Measurements from ENCODE around the gene RARA.

DNA sequence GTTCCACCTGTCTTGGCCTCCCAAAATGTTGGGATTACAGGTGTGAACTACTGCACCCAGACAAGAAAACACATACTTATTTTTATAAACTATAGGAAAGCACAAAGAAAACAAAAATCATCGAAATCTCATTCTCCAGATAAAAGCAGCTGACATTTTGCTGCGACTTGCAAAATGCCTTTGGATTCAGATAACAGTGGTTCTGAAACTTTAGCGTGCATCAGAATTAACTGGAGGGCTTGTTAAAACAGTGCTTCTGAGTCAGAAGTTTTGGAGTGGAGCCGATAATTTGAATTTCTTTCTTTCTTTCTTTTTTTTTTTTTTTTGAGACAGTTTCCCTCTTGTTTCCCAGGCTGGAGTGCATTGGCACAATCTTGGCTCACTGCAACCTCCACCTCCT, 73.3 kb downstream of the RARA start:
- TF ChIP-seq CREB5 (CRISPR knock-in tag; IDR thresholded peaks at IDR 0.05; ENCODE audit: low read depth) = no peak
- TF ChIP-seq RARB (CRISPR knock-in tag; IDR thresholded peaks at IDR 0.05) = no peak
- TF ChIP-seq ZNF8 (CRISPR knock-in tag; IDR thresholded peaks at IDR 0.05) = no peak
- TF ChIP-seq ZC3H10 (CRISPR knock-in tag; IDR thresholded peaks at IDR 0.05) = no peak
- TF ChIP-seq, protein P1, sequence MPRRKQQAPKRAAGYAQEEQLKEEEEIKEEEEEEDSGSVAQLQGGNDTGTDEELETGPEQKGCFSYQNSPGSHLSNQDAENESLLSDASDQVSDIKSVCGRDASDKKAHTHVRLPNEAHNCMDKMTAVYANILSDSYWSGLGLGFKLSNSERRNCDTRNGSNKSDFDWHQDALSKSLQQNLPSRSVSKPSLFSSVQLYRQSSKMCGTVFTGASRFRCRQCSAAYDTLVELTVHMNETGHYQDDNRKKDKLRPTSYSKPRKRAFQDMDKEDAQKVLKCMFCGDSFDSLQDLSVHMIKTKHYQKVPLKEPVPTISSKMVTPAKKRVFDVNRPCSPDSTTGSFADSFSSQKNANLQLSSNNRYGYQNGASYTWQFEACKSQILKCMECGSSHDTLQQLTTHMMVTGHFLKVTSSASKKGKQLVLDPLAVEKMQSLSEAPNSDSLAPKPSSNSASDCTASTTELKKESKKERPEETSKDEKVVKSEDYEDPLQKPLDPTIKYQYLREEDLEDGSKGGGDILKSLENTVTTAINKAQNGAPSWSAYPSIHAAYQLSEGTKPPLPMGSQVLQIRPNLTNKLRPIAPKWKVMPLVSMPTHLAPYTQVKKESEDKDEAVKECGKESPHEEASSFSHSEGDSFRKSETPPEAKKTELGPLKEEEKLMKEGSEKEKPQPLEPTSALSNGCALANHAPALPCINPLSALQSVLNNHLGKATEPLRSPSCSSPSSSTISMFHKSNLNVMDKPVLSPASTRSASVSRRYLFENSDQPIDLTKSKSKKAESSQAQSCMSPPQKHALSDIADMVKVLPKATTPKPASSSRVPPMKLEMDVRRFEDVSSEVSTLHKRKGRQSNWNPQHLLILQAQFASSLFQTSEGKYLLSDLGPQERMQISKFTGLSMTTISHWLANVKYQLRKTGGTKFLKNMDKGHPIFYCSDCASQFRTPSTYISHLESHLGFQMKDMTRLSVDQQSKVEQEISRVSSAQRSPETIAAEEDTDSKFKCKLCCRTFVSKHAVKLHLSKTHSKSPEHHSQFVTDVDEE (CRISPR knock-in tag; IDR thresholded peaks at IDR 0.05) = no peak
- TF ChIP-seq TOX (CRISPR knock-in tag; IDR thresholded peaks at IDR 0.05; ENCODE audit: borderline replicate concordance) = no peak
- no peak for TF ChIP-seq PATZ1 (CRISPR knock-in tag; IDR thresholded peaks at IDR 0.05; ENCODE audit: borderline replicate concordance)
- no peak for TF ChIP-seq PPARA (CRISPR knock-in tag; IDR thresholded peaks at IDR 0.05; ENCODE audit: borderline replicate concordance)
- no peak for TF ChIP-seq ZFP3 (CRISPR knock-in tag; IDR thresholded peaks at IDR 0.05)
